Measurements from ENCODE around the gene ARHGEF17.

- TF ChIP-seq CTCF (IDR thresholded peaks at IDR 0.05) (peak; percentile 73 to 81 (median 79)), POLR2A (IDR thresholded peaks at IDR 0.05; ENCODE audit: low read depth) (no peak)
Observed at GRCh38 chr11:73404048-73404447, 96.0 kb downstream of the ARHGEF17 start.

Data from esophagus muscularis mucosa (tissue), 3 donors.